ENCODE measurements around the gene KCNK7. TPM values are rescaled to one million over a fixed set of nuclear protein-coding genes. Genes with fewer than 3 reads are reported as not detected.

KCNK7 gene
- total and polyA plus RNA-seq, 2 experiments from 2014 or later = not detected

- no peak overlapping the region for H3K4me2 ChIP-seq (ENCODE audit: unreplicated experiment)
- H3K27me3 ChIP-seq (replicated peaks; ENCODE audit: insufficient read depth) = no peaks in the 10 kb centered on the region
- no peaks in the 10 kb centered on the region for H3K9me2 ChIP-seq (ENCODE audit: insufficient read depth)
- WGBS, 2 experiments (ENCODE audit: low coverage in 1 of 2, low lambda C conversion rate in 2 of 2, missing lambda C conversion rate in 2 of 2) = 30 to 31% methylated on average over 3 of the region's 3 CpGs
- H3K36me3 ChIP-seq (ENCODE audit: low read depth) = peaks cover 6% of the 10 kb centered on the region; the same call in 1 of the 2 replicates
- H3F3A ChIP-seq (ENCODE audit: insufficient read depth) = peaks cover 5% of the 10 kb centered on the region; the same call in 1 of the 2 replicates
- H3K4me3 ChIP-seq = no peak overlapping the region
- H3K9ac ChIP-seq = no peak overlapping the region
- no peak overlapping the region for H2AFZ ChIP-seq
- H3K27ac ChIP-seq = no peak overlapping the region
- peaks cover 23% of the 10 kb centered on the region for H3K4me1 ChIP-seq (ENCODE audit: insufficient read depth)
- in situ Hi-C loops (cut with MboI) = no loop called here
- H3K9me3 ChIP-seq (ENCODE audit: low read depth) = no peaks in the 10 kb centered on the region
- TF ChIP-seq EZH2 (IDR thresholded peaks at IDR 0.05; ENCODE audit: insufficient read depth, poor library complexity, severe bottlenecking) (no peak), EZH2phosphoT487 (IDR thresholded peaks at IDR 0.05; ENCODE audit: insufficient read depth, low read depth) (no peak)
- no peaks in the 10 kb centered on the region; the same call in 1 of the 2 replicates for H4K20me1 ChIP-seq (ENCODE audit: insufficient read depth)
- peak; percentile 46 for DNase-seq
- H3K79me2 ChIP-seq (ENCODE audit: insufficient read depth) = peaks cover 56% of the 10 kb centered on the region
Observed at GRCh38 chr11:65609229-65609628, 13.6 kb upstream of the KCNK7 start.

- peaks cover 5% of the 10 kb centered on the region; the same call in 1 of the 2 replicates for H3F3A ChIP-seq (ENCODE audit: insufficient read depth)
- H3K36me3 ChIP-seq (ENCODE audit: low read depth) = peaks cover 11% of the 10 kb centered on the region; the same call in 1 of the 2 replicates
- peak overlapping the region; percentile 60 for H3K4me2 ChIP-seq (ENCODE audit: unreplicated experiment)
- H3K4me3 ChIP-seq = peak overlapping the region; percentile 53
- no peak for DNase-seq
- H3K4me1 ChIP-seq (ENCODE audit: insufficient read depth) = peaks cover 22% of the 10 kb centered on the region
- WGBS, 2 experiments (ENCODE audit: low coverage in 1 of 2, low lambda C conversion rate in 2 of 2, missing lambda C conversion rate in 2 of 2) = 65% methylated on average over 37 of the region's 37 CpGs
- H3K9me2 ChIP-seq (ENCODE audit: insufficient read depth) = no peaks in the 10 kb centered on the region
- no peaks in the 10 kb centered on the region for H3K27me3 ChIP-seq (replicated peaks; ENCODE audit: insufficient read depth)
- no peak overlapping the region for H3K27ac ChIP-seq
- in situ Hi-C loops (cut with MboI) = no loop called here
- H3K9me3 ChIP-seq (ENCODE audit: low read depth) = no peaks in the 10 kb centered on the region
- H3K79me2 ChIP-seq (ENCODE audit: insufficient read depth) = peaks cover 43% of the 10 kb centered on the region
- no peaks in the 10 kb centered on the region; the same call in 1 of the 2 replicates for H4K20me1 ChIP-seq (ENCODE audit: insufficient read depth)
- TF ChIP-seq EZH2phosphoT487 (IDR thresholded peaks at IDR 0.05; ENCODE audit: insufficient read depth, low read depth) = no peak
- TF ChIP-seq EZH2 (IDR thresholded peaks at IDR 0.05; ENCODE audit: insufficient read depth, poor library complexity, severe bottlenecking) = no peak
- H2AFZ ChIP-seq = no peak overlapping the region
- no peak overlapping the region for H3K9ac ChIP-seq
Observed at GRCh38 chr11:65607614-65608426, 12.2 kb upstream of the KCNK7 start.

GRCh38 chr11:65606876-65607613 lies 11.4 kb upstream of the KCNK7 start:
- Histone ChIP-seq H3K79me2 (ENCODE audit: insufficient read depth) (peaks cover 35% of the 10 kb centered on the region), H4K20me1 (ENCODE audit: insufficient read depth) (no peaks in the 10 kb centered on the region; the same call in 1 of the 2 replicates), H3K9me2 (ENCODE audit: insufficient read depth) (no peaks in the 10 kb centered on the region), H3K4me2 (ENCODE audit: unreplicated experiment) (peak overlapping the region; percentile 60), H3F3A (ENCODE audit: insufficient read depth) (peaks cover 5% of the 10 kb centered on the region; the same call in 1 of the 2 replicates), H3K9me3 (ENCODE audit: low read depth) (no peaks in the 10 kb centered on the region), H3K27me3 (replicated peaks; ENCODE audit: insufficient read depth) (no peaks in the 10 kb centered on the region), H3K4me3 (peak overlapping the region; percentile 53), H3K27ac (peak overlapping the region; percentile 35), H3K36me3 (ENCODE audit: low read depth) (peaks cover 11% of the 10 kb centered on the region; the same call in 1 of the 2 replicates), H3K9ac (peak overlapping the region; percentile 54), H3K4me1 (ENCODE audit: insufficient read depth) (peaks cover 15% of the 10 kb centered on the region; the same call in 1 of the 2 replicates), H2AFZ (no peak overlapping the region)
- TF ChIP-seq EZH2 (IDR thresholded peaks at IDR 0.05; ENCODE audit: insufficient read depth, poor library complexity, severe bottlenecking) (no peak), EZH2phosphoT487 (IDR thresholded peaks at IDR 0.05; ENCODE audit: insufficient read depth, low read depth) (no peak)
- peak; percentile 98 for DNase-seq
- 3 to 6% methylated on average over 56 to 61 of the region's 67 CpGs for WGBS, 2 experiments (ENCODE audit: low coverage in 1 of 2, low lambda C conversion rate in 2 of 2, missing lambda C conversion rate in 2 of 2)
- in situ Hi-C loops (cut with MboI) = no loop called here

- Histone ChIP-seq H3K4me3 (no peak overlapping the region), H3K9ac (no peak overlapping the region), H4K20me1 (ENCODE audit: insufficient read depth) (no peaks in the 10 kb centered on the region; the same call in 1 of the 2 replicates), H3K27me3 (replicated peaks; ENCODE audit: insufficient read depth) (no peaks in the 10 kb centered on the region), H3K9me2 (ENCODE audit: insufficient read depth) (no peaks in the 10 kb centered on the region), H2AFZ (no peak overlapping the region), H3K4me2 (ENCODE audit: unreplicated experiment) (no peak overlapping the region), H3K36me3 (ENCODE audit: low read depth) (peaks cover 11% of the 10 kb centered on the region; the same call in 1 of the 2 replicates), H3K27ac (no peak overlapping the region), H3F3A (ENCODE audit: insufficient read depth) (no peaks in the 10 kb centered on the region), H3K4me1 (ENCODE audit: insufficient read depth) (peaks cover 3% of the 10 kb centered on the region; the same call in 1 of the 2 replicates), H3K9me3 (ENCODE audit: low read depth) (no peaks in the 10 kb centered on the region), H3K79me2 (ENCODE audit: insufficient read depth) (peaks cover 12% of the 10 kb centered on the region)
- DNase-seq = no peak
- no peak for TF ChIP-seq EZH2 (IDR thresholded peaks at IDR 0.05; ENCODE audit: insufficient read depth, poor library complexity, severe bottlenecking)
- no peak for TF ChIP-seq EZH2phosphoT487 (IDR thresholded peaks at IDR 0.05; ENCODE audit: insufficient read depth, low read depth)
- 100% methylated on average over 1 of the region's 1 CpG for WGBS, 2 experiments (ENCODE audit: low coverage in 1 of 2, low lambda C conversion rate in 2 of 2, missing lambda C conversion rate in 2 of 2)
- in situ Hi-C loops (cut with MboI) = no loop called here
Observed at GRCh38 chr11:65604258-65604657, 8.7 kb upstream of the KCNK7 start.

All from GM23248 (cell line).